CD4-positive, alpha-beta T cell (primary cell): ENCODE measurements around the gene SAP30L. TPM values are rescaled to one million over a fixed set of nuclear protein-coding genes. Genes with fewer than 3 reads are reported as not detected.
A peak's percentile ranks its signal among the peaks of the same experiment; 100 is the strongest.

Source experiments
- ATAC-seq: fragments of 200-7000 bp; cut with Tn5 transposase; one replicate; pipeline ENCODE4 v1.10.0; 2022; ENCODE audit warnings: mild to moderate bottlenecking; ENCODE audit not compliant: poor library complexity
- CTCF ChIA-PET: fragments of 350-600 bp; sonication (Branson Sonifier 250); formaldehyde crosslinking; loops from one replicate; lab custom pipeline; 2021; ENCODE audit warnings: antibody characterized with exemption, inconsistent platforms; lab: Charles Lee
- POLR2A ChIA-PET: fragments of 350-600 bp; sonication (Branson Sonifier 250); formaldehyde crosslinking; loops from one replicate; lab custom pipeline; 2021; ENCODE audit warnings: antibody characterized with exemption, inconsistent platforms; lab: Charles Lee
- DNase-seq, 14 experiments: peaks; one replicate each; pipeline ENCODE4 v3.0.0-alpha.2; 2013 to 2020; ENCODE audit warnings: mixed read lengths in 2 of 14
- H3K27ac ChIP-seq, 2 donors: one replicate each; pipeline versions ENCODE4 v1.5.1 to v1.7.0; 2013; ENCODE audit warnings: low read length in 2 of 2, low read depth in 1 of 2, mild to moderate bottlenecking in 1 of 2
- H3K27me3 ChIP-seq, 2 experiments: 1 replicate in 1 of 2; 2 replicates in 1 of 2; pipeline versions ENCODE4 v1.6.1 to v1.7.0; 2013; ENCODE audit warnings: low read length in 2 of 2, control low read depth in 1 of 2, mild to moderate bottlenecking in 1 of 2, moderate library complexity in 1 of 2; ENCODE audit not compliant: insufficient read depth in 2 of 2, control insufficient read depth in 1 of 2
- H3K36me3 ChIP-seq: one replicate; pipeline ENCODE4 v1.6.1; 2013; ENCODE audit warnings: low read length, control low read depth; ENCODE audit not compliant: insufficient read depth
- H3K4me1 ChIP-seq: one replicate; pipeline ENCODE4 v1.6.1; 2013; ENCODE audit warnings: low read length, control low read depth; ENCODE audit not compliant: insufficient read depth
- H3K4me3 ChIP-seq: one replicate; pipeline ENCODE4 v1.5.1; 2013; ENCODE audit warnings: mild to moderate bottlenecking, low read length, moderate library complexity
- H3K9me3 ChIP-seq, 2 experiments: 1 replicate in 1 of 2; 2 replicates in 1 of 2; pipeline versions ENCODE4 v1.6.1 to v1.7.0; 2013; ENCODE audit warnings: low read length in 2 of 2, mild to moderate bottlenecking in 2 of 2, control low read depth in 1 of 2, moderate library complexity in 1 of 2; ENCODE audit not compliant: control insufficient read depth in 1 of 2, insufficient read depth in 1 of 2
- H3K27ac Mint-ChIP-seq: one replicate; pipeline ENCODE4 v1.8.0; 2020; ENCODE audit warnings: mixed read lengths
- H3K27me3 Mint-ChIP-seq: one replicate; pipeline ENCODE4 v1.8.0; 2021; ENCODE audit warnings: mixed read lengths
- H3K36me3 Mint-ChIP-seq: one replicate; pipeline ENCODE4 v1.8.0; 2021; ENCODE audit warnings: low read depth, mixed read lengths
- H3K4me1 Mint-ChIP-seq: one replicate; pipeline ENCODE4 v1.8.0; 2021; ENCODE audit warnings: low read depth, mixed read lengths
- H3K4me3 Mint-ChIP-seq: one replicate; pipeline ENCODE4 v1.8.0; 2020; ENCODE audit warnings: mild to moderate bottlenecking, mixed read lengths
- H3K9me3 Mint-ChIP-seq: one replicate; pipeline ENCODE4 v1.8.0; 2020; ENCODE audit warnings: mixed read lengths
- intact Hi-C, 2 experiments: fragments of 100-400 bp; cut with DNase I in 1 of 2; cut with micrococcal nuclease in 1 of 2; formaldehyde crosslinking; loops; one replicate each; pipeline versions ENCODE4 v1.15.1 to v1.9.0; 2023 to 2025; cut with DNase I, micrococcal nuclease
- total RNA-seq, 174 experiments: library from RNA in 2 of 174; stranded (reverse) in 2 of 174; gene quantifications; one replicate each; pipeline ENCODE4 v1.2.3 and lab custom pipeline; 2021 to 2026
- TF ChIP-seq, protein P1 (sequence below): fragments of 200-600 bp; IDR thresholded peaks from one replicate; pipeline ENCODE4 v1.8.0; 2022; ENCODE audit warnings: antibody characterized with exemption, mild to moderate bottlenecking

SAP30L gene
- total RNA-seq, 2 experiments from 2014 or later = 32.2 to 33.6 TPM

DNA sequence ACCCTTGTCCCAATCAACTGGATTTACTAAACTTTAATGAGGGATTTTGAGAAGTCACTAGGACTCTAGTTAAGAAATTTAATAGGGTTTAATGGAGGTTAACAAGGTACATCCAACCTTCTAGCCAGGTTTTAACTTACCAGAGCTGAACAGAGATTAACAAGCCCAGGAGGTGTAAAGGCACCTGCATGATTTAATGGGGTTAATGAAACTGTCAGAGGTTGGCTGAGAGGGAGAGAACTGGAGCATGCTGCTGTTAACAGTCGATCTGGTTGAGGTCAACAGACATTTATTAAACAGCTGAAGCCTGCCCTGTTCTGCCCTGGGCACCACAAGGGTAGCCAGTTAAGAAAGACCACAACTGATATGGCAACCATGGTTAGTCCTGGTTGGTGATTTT, 18.6 kb downstream of the SAP30L start:
- intact Hi-C loops = loop anchor here in 1 of 2 experiments (10.0 kb wide), 2 partner anchors 140 to 680 kb away; no protein-coding TSS in a partner anchor
- ChIA-PET POLR2A (interaction anchor here (0.8 kb wide), 1 partner anchor 9 kb away, joined by 3 read pairs; no protein-coding TSS in a partner anchor), CTCF (no interaction called here)
- Histone ChIP-seq H3K4me3 (no peak overlapping the region), H3K27ac (no peak overlapping the region), H3K36me3 (peaks cover 11% of the 10 kb centered on the region), H3K9me3 (no peaks in the 10 kb centered on the region), H3K27me3 (peaks cover 3 to 6% of the 10 kb centered on the region in 2 experiments), H3K4me1 (peaks cover 5% of the 10 kb centered on the region)
- H3K27me3 Mint-ChIP-seq = peaks cover 16% of the 10 kb centered on the region
- no peak overlapping the region for H3K4me3 Mint-ChIP-seq
- H3K9me3 Mint-ChIP-seq = no peaks in the 10 kb centered on the region
- TF ChIP-seq, protein P1, sequence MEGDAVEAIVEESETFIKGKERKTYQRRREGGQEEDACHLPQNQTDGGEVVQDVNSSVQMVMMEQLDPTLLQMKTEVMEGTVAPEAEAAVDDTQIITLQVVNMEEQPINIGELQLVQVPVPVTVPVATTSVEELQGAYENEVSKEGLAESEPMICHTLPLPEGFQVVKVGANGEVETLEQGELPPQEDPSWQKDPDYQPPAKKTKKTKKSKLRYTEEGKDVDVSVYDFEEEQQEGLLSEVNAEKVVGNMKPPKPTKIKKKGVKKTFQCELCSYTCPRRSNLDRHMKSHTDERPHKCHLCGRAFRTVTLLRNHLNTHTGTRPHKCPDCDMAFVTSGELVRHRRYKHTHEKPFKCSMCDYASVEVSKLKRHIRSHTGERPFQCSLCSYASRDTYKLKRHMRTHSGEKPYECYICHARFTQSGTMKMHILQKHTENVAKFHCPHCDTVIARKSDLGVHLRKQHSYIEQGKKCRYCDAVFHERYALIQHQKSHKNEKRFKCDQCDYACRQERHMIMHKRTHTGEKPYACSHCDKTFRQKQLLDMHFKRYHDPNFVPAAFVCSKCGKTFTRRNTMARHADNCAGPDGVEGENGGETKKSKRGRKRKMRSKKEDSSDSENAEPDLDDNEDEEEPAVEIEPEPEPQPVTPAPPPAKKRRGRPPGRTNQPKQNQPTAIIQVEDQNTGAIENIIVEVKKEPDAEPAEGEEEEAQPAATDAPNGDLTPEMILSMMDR = no peak
- ATAC-seq (no peak), DNase-seq (no peak)
- no peak overlapping the region for H3K27ac Mint-ChIP-seq
- H3K4me1 Mint-ChIP-seq = no peaks in the 10 kb centered on the region
- peaks cover 21% of the 10 kb centered on the region for H3K36me3 Mint-ChIP-seq

DNA sequence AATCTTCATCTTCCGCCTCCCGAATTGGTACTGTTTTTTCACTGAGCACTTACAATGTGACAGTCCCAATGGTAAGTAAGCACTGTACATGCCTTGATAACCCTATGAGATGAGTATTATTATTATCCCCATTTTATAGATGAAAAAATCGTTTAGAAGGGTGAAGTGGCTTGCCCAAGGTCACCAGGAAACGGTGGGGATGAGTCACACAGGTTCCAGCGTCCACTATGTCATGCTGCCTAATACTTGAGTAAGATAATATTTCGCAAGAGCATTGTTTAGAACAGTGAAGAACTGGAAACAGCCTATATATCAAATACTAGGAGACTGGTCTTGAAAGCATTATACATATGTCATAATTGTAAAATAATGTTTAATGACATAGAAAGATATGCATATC, 19.4 kb downstream of the SAP30L start:
- ChIA-PET CTCF (no interaction called here), POLR2A (no interaction called here)
- intact Hi-C loops = loop anchor here (5.0 to 10.0 kb wide), 3 partner anchors 140 to 680 kb away; no protein-coding TSS in a partner anchor

DNA sequence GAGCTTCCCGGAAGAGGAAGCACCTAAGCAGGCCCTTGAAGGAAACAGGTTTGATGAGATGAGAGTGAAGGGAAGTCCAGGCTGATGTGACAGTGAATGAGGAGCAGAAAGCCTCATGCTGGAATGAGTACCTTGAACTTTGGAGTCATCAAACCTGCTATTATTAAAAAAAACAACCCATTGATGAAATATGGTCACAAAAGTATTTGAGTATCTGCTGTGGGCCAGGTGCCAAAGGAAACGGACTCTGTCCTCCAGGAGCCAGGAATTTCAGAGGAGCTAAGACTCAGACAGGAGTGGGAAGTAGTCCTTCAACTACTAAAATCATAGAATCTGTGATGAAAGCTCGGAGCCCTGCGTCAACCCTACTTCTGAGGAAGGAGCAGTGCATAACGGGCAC, 20.4 kb downstream of the SAP30L start:
- POLR2A ChIA-PET = no interaction called here
- TF ChIP-seq, protein P1 = no peak
- Histone ChIP-seq H3K9me3 (no peaks in the 10 kb centered on the region), H3K36me3 (peaks cover 5% of the 10 kb centered on the region), H3K4me1 (peaks cover 8% of the 10 kb centered on the region), H3K27me3 (peaks cover 16% of the 10 kb centered on the region in 2 experiments), H3K4me3 (no peak overlapping the region), H3K27ac (no peak overlapping the region)
- H3K27ac Mint-ChIP-seq = no peak overlapping the region
- ATAC-seq = no peak
- H3K4me3 Mint-ChIP-seq = no peak overlapping the region
- H3K9me3 Mint-ChIP-seq = no peaks in the 10 kb centered on the region
- peaks cover 4% of the 10 kb centered on the region for H3K36me3 Mint-ChIP-seq
- intact Hi-C loops = loop anchor here (5.0 to 10.0 kb wide), 3 partner anchors 139 to 679 kb away; no protein-coding TSS in a partner anchor
- H3K27me3 Mint-ChIP-seq = peaks cover 30% of the 10 kb centered on the region
- peaks cover 7% of the 10 kb centered on the region for H3K4me1 Mint-ChIP-seq
- no peak for DNase-seq
- CTCF ChIA-PET = interaction anchor here (1.2 to 1.6 kb wide), 2 partner anchors 17 to 174 kb away, joined by 3 to 4 read pairs; no protein-coding TSS in a partner anchor

More for the DNA sequence above, 19.4 kb downstream of the SAP30L start:
- no peak overlapping the region for H3K27ac Mint-ChIP-seq
- peaks cover 14% of the 10 kb centered on the region for H3K36me3 Mint-ChIP-seq
- Histone ChIP-seq H3K9me3 (no peaks in the 10 kb centered on the region), H3K27ac (no peak overlapping the region), H3K4me1 (peaks cover 5% of the 10 kb centered on the region), H3K4me3 (no peak overlapping the region), H3K36me3 (peaks cover 10% of the 10 kb centered on the region), H3K27me3 (peaks cover 8% of the 10 kb centered on the region in 2 experiments)
- H3K4me1 Mint-ChIP-seq = no peaks in the 10 kb centered on the region
- H3K9me3 Mint-ChIP-seq = no peaks in the 10 kb centered on the region
- peaks cover 21% of the 10 kb centered on the region for H3K27me3 Mint-ChIP-seq
- H3K4me3 Mint-ChIP-seq = no peak overlapping the region
- DNase-seq (peak in 1 of 14 experiments; percentile 35), ATAC-seq (no peak)
- TF ChIP-seq, protein P1 = no peak
